CD4-positive, alpha-beta T cell treated with Interleukin-17A for 4 hours (primary cell): ENCODE data around the gene COG4.
"Not testable (repeated sequence)": the region's sequence is repeated elsewhere in the genome, so short reads cannot be mapped to it uniquely, and the experiment has no call there.

Experiments used
- DNase-seq: peaks from one replicate; pipeline ENCODE4 v3.0.0-alpha.2; 2020; ENCODE audit warnings: mixed read lengths

The COG4 gene

DNA sequence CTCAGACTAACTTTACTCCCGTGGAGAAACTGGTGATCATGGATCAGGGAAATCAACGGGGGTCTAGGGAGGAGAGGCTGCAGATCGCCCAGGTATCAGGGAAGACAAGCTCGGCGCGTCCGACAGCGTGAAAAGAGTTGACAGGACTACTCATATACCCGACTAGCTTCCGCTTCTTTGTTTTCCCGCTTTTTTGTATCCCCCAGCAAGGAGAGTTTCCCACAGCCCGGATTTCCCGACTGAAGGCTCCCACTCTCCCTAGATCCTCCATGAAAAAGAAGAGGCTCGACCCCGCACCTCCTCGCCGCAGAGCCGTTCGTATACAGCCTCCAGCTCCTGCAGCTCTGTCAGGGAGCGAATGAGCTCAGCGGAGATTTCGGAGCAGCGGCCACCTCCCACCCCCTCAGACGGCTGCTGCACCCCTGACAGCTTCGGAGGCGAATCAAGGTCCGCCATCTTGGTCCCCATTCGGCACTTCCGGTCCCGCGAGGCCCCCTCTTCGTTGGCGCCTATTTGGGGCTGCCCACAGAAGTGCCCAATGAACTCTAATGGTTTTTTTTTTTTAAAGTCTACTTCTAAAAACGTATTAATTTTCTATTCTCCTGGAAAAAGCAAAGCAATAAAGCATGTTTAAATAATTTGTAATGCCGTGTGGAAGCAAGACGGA, at the start of gene COG4:
Gene COG4, minus strand, starts transcription at position 479 of the 667 bp plus-strand sequence. Its CDS starts 11 bp downstream, at position 468.
- DNase-seq = peak; percentile 92

DNA sequence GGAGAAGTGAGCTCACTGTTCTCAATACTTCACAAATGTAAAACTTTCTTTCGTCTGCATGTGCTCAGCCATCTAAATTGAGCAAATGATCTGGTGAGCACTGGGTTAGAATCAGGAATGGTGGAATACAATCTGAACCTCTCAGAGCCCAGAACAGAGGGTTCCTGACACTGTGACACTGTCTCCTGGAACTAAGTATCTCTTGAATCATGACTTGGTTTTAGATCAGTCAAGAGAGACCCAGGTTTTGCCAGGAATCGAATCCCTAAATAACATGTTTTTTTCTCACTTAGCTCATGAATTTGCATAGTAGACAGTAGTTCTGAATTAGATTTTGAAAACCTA, 49.5 kb upstream of the COG4 start:
- no peak for DNase-seq

DNA sequence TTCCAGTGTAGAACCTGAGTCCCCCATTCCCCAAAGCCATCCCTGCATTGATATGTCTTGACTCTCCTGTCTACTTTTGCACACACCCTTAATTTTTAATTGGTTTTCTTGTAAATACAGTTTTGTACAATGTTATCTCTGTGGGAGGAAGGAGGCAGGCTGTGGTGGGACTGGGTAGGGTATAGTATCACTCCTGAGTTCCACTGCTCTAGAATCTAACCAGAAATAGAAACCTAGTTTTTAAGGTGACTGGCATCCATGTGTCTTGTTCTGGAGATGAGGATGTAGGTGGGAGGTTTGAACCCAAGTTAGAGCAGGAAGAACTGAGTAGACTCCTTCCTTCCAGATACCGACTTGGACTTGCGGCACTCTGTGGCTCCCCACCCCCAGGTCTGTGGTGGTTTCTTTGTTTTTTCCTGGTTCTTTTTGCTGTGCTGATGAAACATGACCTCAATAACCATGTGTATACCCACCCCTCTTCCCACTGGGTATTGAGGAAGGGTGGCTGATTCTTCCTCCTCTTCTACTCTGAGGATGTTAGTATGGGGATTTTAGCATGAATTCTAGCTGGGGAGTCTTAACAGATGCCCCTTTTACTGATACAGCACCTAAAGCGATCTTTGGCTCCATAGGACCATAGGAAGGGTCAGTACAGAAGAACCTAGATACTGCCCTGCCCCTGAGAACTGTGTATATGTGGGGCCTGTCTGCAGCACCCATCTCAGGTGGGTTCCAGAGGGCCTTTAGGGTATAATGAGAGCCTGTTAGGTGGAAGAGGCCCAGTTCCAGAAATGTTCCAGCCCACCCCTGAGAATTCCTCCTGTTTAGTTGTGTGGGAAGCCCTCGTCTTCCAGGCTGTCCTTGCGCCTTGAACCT, 48.9 kb upstream of the COG4 start:
- DNase-seq = no peak

DNA sequence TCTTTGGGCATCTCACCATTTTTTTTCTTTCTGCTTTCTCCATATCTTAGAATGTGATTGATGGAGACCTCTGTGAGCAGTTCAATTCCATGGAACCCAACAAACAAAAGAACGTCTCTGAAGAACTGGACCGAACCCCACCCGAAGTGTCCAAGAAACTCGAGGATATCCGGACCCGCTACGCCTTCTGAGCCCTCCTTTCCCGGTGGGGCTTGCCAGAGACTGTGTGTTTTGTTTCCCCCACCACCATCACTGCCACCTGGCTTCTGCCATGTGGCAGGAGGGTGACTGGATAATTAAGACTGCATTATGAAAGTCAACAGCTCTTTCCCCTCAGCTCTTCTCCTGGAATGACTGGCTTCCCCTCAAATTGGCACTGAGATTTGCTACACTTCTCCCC, 48.3 kb upstream of the COG4 start:
- no peak for DNase-seq

DNA sequence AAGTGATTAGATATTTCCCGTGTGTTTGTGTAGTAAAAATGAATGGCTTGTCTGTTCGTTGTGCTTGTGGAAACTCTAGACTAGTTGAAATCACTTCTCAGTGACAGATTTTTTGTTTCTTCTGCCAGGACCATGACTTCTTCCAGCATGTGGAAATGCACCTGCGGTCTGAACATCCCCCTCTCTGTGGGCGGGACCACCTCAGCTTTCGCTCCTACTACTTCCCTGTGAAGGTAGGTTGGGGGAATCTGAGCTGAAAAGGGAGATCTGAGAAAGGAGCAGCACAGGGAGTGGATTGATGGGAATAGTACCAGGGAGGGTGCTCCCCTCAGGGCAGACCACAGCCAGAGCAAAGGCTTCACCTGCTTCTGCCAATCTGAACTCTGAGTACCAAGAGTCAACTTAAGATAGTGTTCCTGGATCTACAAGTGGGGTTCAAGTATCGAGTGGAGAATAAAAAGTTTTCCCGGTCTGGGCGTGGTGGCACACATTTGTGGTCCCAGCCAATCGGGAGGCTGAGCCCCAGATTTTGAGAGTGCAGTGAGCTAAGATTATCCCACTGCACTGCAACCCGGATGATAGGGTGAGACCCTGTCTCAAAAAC, 47.7 kb upstream of the COG4 start:
- no peak for DNase-seq

DNA sequence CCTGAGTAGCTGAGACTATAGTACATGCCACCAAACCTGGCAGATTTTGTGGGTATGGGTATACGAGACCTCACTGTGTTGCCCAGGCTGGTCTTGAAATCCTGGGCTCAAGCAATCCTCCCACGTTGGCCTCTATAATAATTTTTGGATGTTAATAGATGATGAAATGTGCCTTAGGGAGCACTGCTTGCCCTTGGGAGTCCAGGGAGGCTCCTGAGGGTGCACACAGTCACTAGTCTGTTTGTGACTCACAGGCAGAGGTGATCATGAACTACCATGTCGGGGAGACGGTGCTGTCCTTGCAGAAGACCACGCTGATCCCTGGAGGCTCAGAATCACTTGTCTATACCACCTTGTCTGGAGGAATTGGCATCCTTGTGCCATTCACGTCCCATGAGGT, 46.4 kb upstream of the COG4 start:
- DNase-seq = no peak

DNA sequence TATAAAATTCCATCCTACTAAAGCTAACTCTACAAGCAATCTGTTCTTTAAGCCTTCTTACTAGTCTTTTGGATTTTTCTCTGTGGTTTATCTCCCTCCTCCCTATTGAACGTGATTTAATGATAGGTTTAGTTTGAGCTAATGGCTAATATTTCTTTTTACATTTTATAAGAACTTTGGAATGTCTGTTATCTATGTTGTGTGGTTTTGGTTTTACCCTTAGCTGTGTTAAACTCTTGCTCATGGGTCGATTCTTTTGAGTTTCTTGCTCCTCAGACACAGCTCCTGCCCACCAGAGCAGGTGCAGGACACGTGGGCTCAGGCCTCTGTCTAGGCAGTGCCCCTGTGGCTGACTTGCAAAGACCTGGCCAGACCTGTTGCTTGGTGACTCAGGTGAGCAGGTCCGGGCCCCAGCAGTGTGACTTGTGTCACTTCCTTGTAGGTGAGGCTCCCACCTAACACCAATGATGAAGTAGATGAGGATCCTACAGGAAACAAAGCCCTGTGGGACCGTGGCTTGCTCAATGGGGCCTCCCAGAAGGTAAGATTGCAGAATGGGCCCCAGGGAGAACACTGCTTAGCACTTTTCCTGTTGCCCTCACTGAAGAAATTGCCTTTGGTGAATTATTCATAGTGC, 45.4 kb upstream of the COG4 start:
- DNase-seq = no peak

DNA sequence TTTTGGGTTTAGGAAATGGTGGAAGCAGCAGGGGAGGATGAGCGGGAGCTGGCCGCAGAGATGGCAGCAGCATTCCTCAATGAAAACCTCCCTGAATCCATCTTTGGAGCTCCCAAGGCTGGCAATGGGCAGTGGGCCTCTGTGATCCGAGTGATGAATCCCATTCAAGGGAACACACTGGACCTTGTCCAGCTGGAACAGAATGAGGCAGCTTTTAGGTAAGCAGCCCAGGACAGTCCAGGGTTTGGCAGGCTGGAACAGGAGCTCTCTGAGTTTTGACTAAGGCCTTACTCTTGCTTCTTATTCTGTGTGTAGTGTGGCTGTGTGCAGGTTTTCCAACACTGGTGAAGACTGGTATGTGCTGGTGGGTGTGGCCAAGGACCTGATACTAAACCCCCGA, 41.7 kb upstream of the COG4 start:
- DNase-seq = no peak

DNA sequence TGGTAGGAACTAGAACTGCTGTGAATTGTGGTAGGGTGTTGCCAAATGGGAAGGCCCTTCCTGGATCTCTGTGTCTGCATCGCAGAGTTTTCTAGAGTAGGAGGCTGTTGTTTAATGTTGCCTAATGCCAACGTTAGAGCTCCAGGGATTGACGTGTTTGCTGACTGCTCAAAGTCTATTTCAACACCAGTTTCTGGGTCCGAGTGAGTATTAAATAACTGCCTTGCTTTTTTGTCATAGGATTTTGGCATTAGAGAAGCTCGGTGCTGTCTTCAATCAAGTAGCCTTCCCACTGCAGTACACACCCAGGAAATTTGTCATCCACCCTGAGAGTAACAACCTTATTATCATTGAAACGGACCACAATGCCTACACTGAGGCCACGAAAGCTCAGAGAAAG, 40.3 kb upstream of the COG4 start:
- DNase-seq = no peak

DNA sequence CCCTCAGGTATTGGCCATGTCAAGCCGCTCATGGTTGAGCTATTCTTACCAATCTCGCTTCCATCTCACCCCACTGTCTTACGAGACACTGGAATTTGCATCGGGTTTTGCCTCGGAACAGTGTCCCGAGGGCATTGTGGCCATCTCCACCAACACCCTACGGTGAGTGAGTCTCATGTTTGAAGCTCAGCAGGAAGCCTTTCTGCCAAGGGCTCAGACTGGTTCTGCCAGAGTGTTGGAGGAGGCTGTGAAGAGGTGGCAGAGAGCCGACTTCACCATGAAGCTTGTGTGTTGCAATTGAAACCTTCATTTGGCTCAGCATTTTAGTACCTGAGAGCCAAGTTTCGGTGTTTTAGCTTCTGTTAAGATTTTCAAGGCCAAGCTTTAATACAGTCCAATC, 38.3 kb upstream of the COG4 start:
- DNase-seq = no peak

DNA sequence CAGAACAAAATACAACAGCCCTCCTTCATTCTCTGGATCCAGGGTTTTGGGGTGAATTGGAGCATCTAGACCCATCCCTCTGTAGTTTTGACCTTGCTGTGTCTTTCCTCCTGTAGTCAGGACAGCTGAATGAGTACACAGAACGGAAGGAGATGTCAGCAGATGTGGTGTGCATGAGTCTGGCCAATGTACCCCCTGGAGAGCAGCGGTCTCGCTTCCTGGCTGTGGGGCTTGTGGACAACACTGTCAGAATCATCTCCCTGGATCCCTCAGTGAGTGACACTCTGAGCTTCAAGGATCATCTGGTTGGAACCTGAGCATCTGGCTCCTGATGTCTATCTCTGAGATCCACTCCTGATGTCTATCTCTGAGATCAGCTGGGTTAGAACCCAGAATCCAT, 32.7 kb upstream of the COG4 start:
- no peak for DNase-seq

DNA sequence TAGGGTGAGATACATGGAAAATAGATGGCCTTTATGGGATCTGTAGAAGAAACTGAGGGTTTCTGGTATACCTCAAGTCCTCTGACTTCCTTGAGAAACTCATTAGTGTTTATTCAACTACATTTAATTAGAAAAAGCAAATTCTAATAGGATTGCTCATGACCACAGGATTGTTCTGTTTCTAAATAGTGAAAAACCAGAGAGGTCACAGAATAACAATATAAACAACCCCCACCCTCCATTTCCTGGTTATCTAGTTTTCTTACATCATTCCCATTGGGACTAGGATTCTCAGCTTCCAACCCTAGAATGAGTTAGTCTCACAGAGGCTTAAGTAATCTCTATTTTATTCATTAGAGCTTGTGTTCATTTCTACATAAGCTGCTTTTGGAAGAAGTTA, 30.3 kb upstream of the COG4 start:
- DNase-seq = no peak

DNA sequence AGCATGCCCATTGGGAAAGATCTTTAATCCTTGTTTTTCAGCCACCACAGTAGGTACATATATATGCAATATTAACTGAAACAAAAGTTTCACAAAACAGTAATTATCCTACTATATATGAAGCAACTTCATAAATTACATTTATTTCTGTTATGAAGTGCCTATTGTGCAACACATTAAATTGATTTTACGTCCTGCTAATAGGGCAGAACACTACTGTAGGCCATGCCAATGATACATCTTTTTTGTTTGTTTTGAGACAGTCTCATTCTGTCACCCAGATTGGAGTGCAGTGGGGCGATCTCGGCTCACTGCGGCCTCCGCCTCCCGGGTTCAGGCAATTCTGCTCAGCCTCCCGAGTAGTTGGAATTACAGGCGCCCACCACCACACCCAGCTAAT, 29.3 kb upstream of the COG4 start:
- DNase-seq = no peak

DNA sequence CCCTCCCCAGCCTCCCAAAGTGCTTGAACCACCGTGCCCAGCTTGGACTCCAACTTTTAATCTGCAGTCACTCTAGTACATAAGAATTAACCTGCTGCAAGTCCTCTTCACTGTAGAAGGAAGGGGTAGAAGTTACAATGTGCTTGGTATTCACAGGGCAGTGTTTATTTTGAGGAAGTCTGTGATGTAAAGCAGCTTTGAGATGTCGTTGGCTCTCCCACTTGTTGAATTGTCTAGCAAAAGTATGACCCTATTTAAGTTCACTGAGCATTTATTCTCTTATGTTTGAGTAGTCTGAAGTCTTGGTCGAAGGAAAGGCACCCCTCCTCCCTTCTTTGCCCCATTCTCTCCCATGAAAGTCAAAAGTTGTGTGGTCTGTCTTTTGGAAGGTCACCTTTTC, 28.4 kb upstream of the COG4 start:
- DNase-seq = no peak

DNA sequence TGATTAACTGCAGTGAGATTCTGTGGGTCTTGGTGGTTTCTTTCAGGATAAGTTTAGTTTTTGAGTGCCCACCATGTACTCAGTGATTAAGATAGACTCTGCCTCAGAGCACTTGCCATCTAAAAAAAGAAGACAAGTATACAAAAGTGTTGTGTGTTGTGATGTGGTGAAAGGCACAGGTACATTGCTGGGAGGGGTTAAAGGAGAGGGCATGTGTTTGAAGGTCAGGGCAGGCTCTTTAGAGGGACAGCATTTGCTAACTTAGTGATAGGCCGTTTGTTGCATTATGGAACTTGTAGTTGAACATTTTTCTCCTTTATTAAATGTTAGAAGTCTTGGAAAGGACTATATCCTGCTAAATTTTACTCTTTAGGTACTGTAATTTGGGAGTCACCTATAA, 26.7 kb upstream of the COG4 start:
- no peak for DNase-seq

DNA sequence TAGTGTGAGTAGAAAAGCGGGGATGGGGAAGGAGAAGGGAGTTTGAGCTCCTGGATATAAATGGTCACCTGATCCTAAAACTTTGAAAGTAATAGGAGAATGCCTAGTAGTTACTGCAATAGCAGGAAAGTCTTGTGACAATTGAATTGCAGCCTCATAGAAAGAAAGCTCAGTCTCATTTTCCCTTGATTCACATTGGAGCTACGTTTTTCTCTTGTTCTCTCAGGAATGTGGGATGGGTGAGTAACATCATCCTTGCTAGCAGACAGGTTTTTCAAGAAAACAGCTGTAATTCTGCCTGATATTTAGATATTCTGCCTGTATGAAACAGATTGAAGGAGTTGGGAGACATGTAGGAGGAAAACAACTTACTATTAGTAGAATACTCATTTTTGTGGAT, 25.6 kb upstream of the COG4 start:
- DNase-seq = no peak

DNA sequence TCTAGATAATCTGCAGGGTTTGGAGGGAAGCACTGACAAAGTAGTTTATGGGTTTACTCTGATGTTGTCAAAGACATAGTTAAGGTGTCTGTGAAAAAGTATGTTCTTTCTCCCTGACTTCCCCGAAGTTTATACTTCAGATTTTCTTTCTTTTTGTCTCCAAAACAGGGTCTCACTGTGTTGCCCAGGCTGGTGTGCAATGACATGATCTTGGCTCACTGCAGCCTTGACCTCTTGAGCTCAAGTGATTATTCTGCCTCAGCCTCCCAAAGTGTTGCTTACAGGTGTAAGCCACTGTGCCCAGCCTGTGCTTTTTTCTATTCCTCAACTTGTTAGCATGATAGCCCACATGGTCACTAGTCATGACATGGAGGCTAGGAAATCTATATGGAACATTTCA, 21.2 kb upstream of the COG4 start:
- DNase-seq = no peak

DNA sequence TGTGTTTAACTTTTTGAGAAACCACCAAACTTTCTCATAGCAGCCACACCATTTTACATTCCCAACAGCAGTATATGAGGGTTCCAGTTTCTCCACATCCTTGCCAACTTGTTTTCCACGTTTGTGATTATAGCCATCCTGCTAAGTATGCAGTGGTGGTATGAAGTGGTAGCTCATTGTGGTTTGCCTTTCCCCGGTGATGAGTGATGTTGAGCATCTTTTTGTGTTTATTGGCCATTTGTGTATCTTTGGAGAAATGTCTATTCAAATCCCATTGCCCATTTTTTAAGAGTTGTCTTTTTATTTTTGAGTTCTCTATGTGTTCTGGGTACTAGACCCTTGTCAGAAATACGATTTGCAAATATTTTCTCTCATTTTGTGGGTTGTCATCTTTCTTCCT, 17.6 kb upstream of the COG4 start:
- DNase-seq = no peak

DNA sequence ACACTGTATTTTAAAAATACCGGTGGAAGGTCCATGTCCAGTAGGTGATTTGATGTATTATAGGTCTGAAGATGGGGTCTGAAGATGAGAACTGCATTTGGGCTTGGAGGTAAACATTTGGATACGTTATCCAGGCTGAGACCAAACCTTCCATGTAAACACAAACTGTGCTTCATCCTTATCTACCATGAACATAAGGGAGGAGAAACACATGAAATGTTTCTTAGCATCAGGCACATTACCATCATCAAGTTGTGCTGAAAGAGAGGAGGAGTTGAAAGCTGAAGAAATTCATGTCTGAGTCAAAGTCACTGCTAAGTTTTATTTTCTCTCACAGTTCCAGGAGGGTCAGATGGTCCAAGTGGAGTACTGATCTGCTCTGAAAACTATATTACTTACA, 11.6 kb upstream of the COG4 start:
- no peak for DNase-seq

DNA sequence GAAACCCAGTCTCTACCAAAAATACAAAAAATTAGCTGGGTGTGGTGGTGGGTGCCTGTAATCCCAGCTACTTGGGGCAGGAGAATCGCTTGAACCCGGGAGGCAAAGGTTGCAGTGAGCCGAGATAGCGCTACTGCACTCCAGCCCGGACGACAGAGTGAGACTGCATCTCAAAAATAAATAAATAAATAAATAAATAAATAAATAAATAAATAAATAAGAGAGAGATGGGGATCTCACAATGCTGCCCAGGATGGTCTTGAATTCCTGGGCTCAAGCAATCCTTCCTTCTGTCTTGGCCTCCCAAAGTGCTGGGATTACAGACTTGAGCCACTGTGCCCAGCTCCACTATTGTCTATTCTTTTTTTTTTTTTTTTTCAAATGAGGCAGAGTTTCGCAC, 6.6 kb upstream of the COG4 start:
- not testable (repeated sequence) for DNase-seq

DNA sequence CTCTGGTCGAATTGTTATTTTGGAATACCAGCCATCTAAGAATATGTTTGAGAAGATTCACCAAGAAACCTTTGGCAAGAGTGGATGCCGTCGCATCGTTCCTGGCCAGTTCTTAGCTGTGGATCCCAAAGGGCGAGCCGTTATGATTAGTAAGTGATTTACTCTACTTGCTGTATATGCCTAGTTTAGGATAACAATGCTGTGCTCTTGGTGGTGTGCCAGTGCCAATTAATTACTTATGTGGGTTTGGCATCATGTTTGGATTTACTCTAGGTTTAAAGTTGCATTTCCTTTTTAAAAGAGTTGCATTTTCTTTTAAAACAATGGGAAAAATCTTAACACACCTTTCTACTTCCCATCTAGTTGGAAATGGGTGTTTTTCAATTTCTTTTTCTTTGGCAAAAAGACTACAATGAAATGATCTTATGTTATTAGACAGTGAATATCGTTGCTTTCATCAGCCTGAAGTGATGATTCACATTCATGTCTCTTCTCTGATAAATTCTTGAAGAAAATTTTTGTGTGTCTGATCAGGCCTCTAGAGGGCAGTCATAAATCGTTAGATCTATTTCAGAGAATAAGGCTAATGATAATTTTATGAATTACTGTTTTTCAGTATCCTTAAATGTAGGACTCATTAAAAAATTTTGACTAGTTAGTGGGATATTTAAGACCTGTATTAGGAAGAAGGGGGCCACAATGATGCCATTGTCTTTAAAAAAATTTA, 5.9 kb upstream of the COG4 start:
- no peak for DNase-seq

DNA sequence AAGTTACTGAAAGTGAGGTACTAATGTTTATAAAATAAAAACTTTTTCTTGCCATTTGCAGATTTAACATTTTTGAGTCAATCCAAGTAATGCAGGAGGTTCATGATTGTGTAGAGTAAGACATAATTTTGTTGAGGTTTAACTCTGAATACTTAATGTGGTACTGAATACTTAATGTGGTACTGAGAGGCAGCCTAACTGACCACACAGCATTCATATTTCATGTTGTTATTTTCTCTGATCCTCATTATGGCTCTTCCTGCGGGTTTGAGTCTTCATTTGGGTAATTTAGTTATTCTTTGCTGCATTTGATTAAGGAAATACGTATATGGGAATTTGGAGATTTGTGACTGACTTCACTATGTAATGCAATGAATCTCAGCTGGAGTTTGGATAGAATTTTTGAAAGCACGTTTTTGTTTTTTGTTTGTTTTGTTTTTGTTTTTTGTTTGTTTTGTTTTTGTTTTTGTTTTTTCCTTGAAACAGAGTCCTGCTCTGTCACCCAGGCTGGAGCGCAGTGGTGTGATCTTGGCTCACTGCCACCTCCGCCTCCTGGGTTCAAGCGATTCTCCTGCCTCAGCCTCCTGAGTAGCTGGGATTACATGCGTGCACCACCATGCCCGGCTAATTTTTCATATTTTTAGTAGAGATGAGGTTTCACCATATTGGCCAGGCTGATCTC, 4.1 kb upstream of the COG4 start:
- no peak for DNase-seq

DNA sequence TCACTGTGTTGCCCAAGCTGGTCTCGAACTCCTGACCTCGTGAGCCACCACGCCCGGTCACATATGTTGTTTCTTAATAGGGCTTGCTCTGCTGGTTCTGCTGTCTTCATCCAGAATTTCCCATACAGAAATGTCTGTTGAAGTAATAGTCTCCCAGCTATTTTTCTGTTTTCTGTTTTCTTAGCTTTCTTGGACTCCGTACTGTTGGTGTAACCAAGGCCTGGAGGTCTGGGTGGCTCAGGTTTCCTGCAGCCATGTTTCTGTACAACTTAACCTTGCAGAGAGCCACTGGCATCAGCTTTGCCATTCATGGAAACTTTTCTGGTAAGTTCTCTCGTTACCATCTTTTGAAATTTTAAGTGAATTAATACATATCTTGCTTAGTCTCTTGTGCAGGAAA, 3.0 kb upstream of the COG4 start:
- no peak for DNase-seq
